K562 (cell line): ENCODE measurements around the gene STRIP1. TPM values are rescaled to one million over a fixed set of nuclear protein-coding genes. Genes with fewer than 3 reads are reported as not detected.

Source experiments
- ATAC-seq: fragments of 200-7000 bp; cut with Tn5 transposase; 3 replicates; pipeline ENCODE4 v1.9.1; 2020; ENCODE audit warnings: moderate library complexity
- BruUV-seq: library from RNA; stranded (reverse); fragments of 400-500 nt; replicated peaks from 2 replicates; lab custom pipeline; 2021; lab: Mats Ljungman, UMichigan
- CTCF ChIA-PET: fragments of 300-600 bp; formaldehyde crosslinking; extraction: SDS; loops from one replicate; lab custom pipeline; 2021; ENCODE audit warnings: low intra/inter-chr PET ratio; lab: Yijun Ruan, JAX
- POLR2A ChIA-PET: fragments of 300-600, 350-650 bp; sonication (Branson Sonifier 250); formaldehyde crosslinking; extraction: SDS; loops from one replicate; lab custom pipeline; 2021; ENCODE audit warnings: antibody characterized with exemption, inconsistent platforms; lab: Yijun Ruan, JAX
- DNase-seq, 4 experiments: peaks; one replicate each; pipeline versions ENCODE4 v3.0.0 to v3.0.0-alpha.2; 2011 to 2018; ENCODE audit warnings: low spot score in 3 of 4, mixed read lengths in 3 of 4; ENCODE audit errors: extremely low read depth in 1 of 4
- FAIRE-seq: peaks from 2 replicates; lab custom pipeline; 2011; peaks lifted over from hg19 to GRCh38; lab: Jason Lieb, UNC
- H2AFZ ChIP-seq: 2 replicates; pipeline ENCODE4 v1.6.0; 2011; ENCODE audit warnings: low read depth, low read length, control low read depth, inconsistent platforms
- H3K27ac ChIP-seq: fragments of 200-600 bp; 3 replicates; pipeline ENCODE4 v1.8.0; 2011; ENCODE audit warnings: low read depth, mild to moderate bottlenecking, control low read depth, inconsistent platforms, low read length, moderate library complexity, mixed read lengths; ENCODE audit errors: extremely low read depth
- H3K27me3 ChIP-seq, 2 experiments: fragments of 300-600 bp in 1 of 2; 2 replicates in 1 of 2; 3 replicates in 1 of 2; pipeline versions ENCODE4 v1.6.0 to v1.8.0; 2011; ENCODE audit warnings: inconsistent platforms in 2 of 2, low read length in 2 of 2, mild to moderate bottlenecking in 1 of 2, mixed read lengths in 1 of 2, moderate library complexity in 1 of 2; ENCODE audit not compliant: control insufficient read depth in 2 of 2, insufficient read depth in 2 of 2
- H3K36me3 ChIP-seq: fragments of 300-600 bp; 3 replicates; pipeline ENCODE4 v1.8.0; 2011; ENCODE audit warnings: mild to moderate bottlenecking, low read length, inconsistent platforms; ENCODE audit not compliant: control insufficient read depth, insufficient read depth
- H3K4me1 ChIP-seq, 2 experiments: fragments of 200-600 bp in 1 of 2; replicated peaks in 1 of 2; 2 replicates in 1 of 2; 3 replicates in 1 of 2; pipeline versions ENCODE4 v1.5.1 to v1.8.0; 2011; ENCODE audit warnings: inconsistent platforms in 2 of 2, low read length in 2 of 2, mild to moderate bottlenecking in 1 of 2, mixed read lengths in 1 of 2, moderate library complexity in 1 of 2; ENCODE audit not compliant: control insufficient read depth in 2 of 2, insufficient read depth in 2 of 2
- H3K4me2 ChIP-seq: 2 replicates; pipeline ENCODE4 v1.6.1; 2011; ENCODE audit warnings: low read length, control low read depth, inconsistent platforms, mixed read lengths; ENCODE audit not compliant: insufficient read depth
- H3K4me3 ChIP-seq: fragments of 200-600 bp; sonication (generic), shearing (Covaris generic); 2 replicates; pipeline ENCODE4 v1.5.1; 2016; ENCODE audit warnings: control low read depth, inconsistent platforms
- H3K79me2 ChIP-seq: fragments of 200-600 bp; 3 replicates; pipeline ENCODE4 v1.8.0; 2011; ENCODE audit warnings: low read length, inconsistent platforms; ENCODE audit not compliant: control insufficient read depth, insufficient read depth
- H3K9ac ChIP-seq, 2 experiments: 2 replicates each; pipeline versions ENCODE4 v1.6.0 to v1.6.1; 2011; ENCODE audit warnings: low read depth in 2 of 2, low read length in 2 of 2, control low read depth in 1 of 2, inconsistent platforms in 1 of 2, mild to moderate bottlenecking in 1 of 2, mixed read lengths in 1 of 2; ENCODE audit not compliant: insufficient read depth in 1 of 2
- H3K9me1 ChIP-seq: one replicate; pipeline ENCODE4 v1.6.0; 2011; ENCODE audit warnings: inconsistent platforms, mild to moderate bottlenecking, low read length, moderate library complexity; ENCODE audit not compliant: control insufficient read depth, insufficient read depth
- H3K9me3 ChIP-seq: replicated peaks from 2 replicates; pipeline ENCODE4 v1.5.1; 2011; ENCODE audit warnings: low read depth, low read length, inconsistent platforms; ENCODE audit not compliant: control insufficient read depth, insufficient read depth
- H4K20me1 ChIP-seq: replicated peaks from 2 replicates; pipeline ENCODE4 v1.6.1; 2011; ENCODE audit warnings: low read length, inconsistent platforms, mixed read lengths; ENCODE audit not compliant: control insufficient read depth, insufficient read depth
- CBFA2T3 ChIP-seq: fragments of 450-650 bp; IDR thresholded peaks from 2 replicates; pipeline ENCODE4 v1.6.1; 2017
- DMBX1 ChIP-seq: fragments of 250-450 bp; sonication (Bioruptor Pico); IDR thresholded peaks from 2 replicates; pipeline ENCODE4 v1.8.0; 2022; ENCODE audit warnings: inconsistent platforms, mild to moderate bottlenecking, moderate library complexity, borderline replicate concordance
- E2F6 ChIP-seq, 2 experiments: IDR thresholded peaks; 2 replicates each; pipeline ENCODE4 v1.6.1; 2011; ENCODE audit warnings: borderline replicate concordance in 1 of 2, control low read depth in 1 of 2, low read depth in 1 of 2, low read length in 1 of 2, mild to moderate bottlenecking in 1 of 2, mixed read lengths in 1 of 2, moderate library complexity in 1 of 2; ENCODE audit not compliant: insufficient read depth in 1 of 2, insufficient read length in 1 of 2, poor library complexity in 1 of 2, severe bottlenecking in 1 of 2; ENCODE audit errors: extremely low read depth in 1 of 2
- GABPB2 ChIP-seq: fragments of 250-450 bp; sonication (Bioruptor Pico); conservative IDR thresholded peaks from 2 replicates; pipeline ENCODE4 v1.5.1; 2021; ENCODE audit warnings: mild to moderate bottlenecking
- KAT7 ChIP-seq: sonication (generic); formaldehyde crosslinking; IDR thresholded peaks from 2 replicates; pipeline ENCODE4 v1.8.0; 2022; ENCODE audit warnings: missing genetic modification reagents, mild to moderate bottlenecking, borderline replicate concordance
- KLF13 ChIP-seq: fragments of 450-650 bp; IDR thresholded peaks from 2 replicates; pipeline ENCODE4 v1.6.1; 2016; ENCODE audit warnings: missing genetic modification characterization, low read depth, mild to moderate bottlenecking, missing compliant biosample characterization, moderate library complexity, borderline replicate concordance
- MCM2 ChIP-seq: fragments of 450-650 bp; IDR thresholded peaks from 2 replicates; pipeline ENCODE4 v1.6.1; 2017; ENCODE audit warnings: low read depth, mild to moderate bottlenecking
- NCOA2 ChIP-seq, 2 experiments: fragments of 450-650 bp; IDR thresholded peaks; 2 replicates each; pipeline ENCODE4 v1.6.1; 2018; ENCODE audit warnings: mild to moderate bottlenecking in 2 of 2, moderate library complexity in 1 of 2; ENCODE audit not compliant: partially characterized antibody in 2 of 2
- PHTF2 ChIP-seq: fragments of 250-450 bp; sonication (Bioruptor Pico); IDR thresholded peaks from 2 replicates; pipeline ENCODE4 v1.5.0; 2021; ENCODE audit warnings: mild to moderate bottlenecking
- SMARCA4 ChIP-seq: fragments of 450-650 bp; IDR thresholded peaks from 2 replicates; pipeline ENCODE4 v1.6.1; 2016
- TAF9B ChIP-seq: fragments of 450-650 bp; IDR thresholded peaks from 2 replicates; pipeline ENCODE4 v1.6.1; 2018; ENCODE audit warnings: mild to moderate bottlenecking; ENCODE audit not compliant: partially characterized antibody
- TEAD2 ChIP-seq: fragments of 450-650 bp; IDR thresholded peaks from 2 replicates; pipeline ENCODE4 v1.6.1; 2016; ENCODE audit warnings: missing genetic modification characterization, control low read depth, missing compliant biosample characterization
- ZNF174 ChIP-seq: fragments of 250-450 bp; sonication (Bioruptor Pico); IDR thresholded peaks from 2 replicates; pipeline ENCODE4 v1.4.0; 2020; ENCODE audit warnings: mild to moderate bottlenecking
- ZNF197 ChIP-seq: fragments of 200-800 bp; sonication (Bioruptor generic); IDR thresholded peaks from 2 replicates; pipeline ENCODE4 v1.6.1; 2016; ENCODE audit warnings: low read depth, missing genetic modification characterization, missing compliant biosample characterization
- ZNF23 ChIP-seq: fragments of 250-450 bp; sonication (Bioruptor Pico); IDR thresholded peaks from 2 replicates; pipeline ENCODE4 v1.4.0; 2020; ENCODE audit warnings: mild to moderate bottlenecking
- ZNF24 ChIP-seq: fragments of 450-650 bp; IDR thresholded peaks from 2 replicates; pipeline ENCODE4 v1.6.1; 2016
- ZNF561 ChIP-seq: fragments of 450-650 bp; formaldehyde crosslinking; conservative IDR thresholded peaks from 2 replicates; pipeline ENCODE4 v1.4.0; 2020; ENCODE audit warnings: mild to moderate bottlenecking, moderate library complexity
- WGBS: fragments of 100-300 bp; shearing (Covaris generic); methylation state at CpG from one replicate; pipeline ENCODE4 v1.1.6; 2016; ENCODE audit warnings: low coverage, mixed read lengths; ENCODE audit not compliant: insufficient coverage; ENCODE audit errors: missing lambda C conversion rate; 5-methylcytosine and 5-hydroxymethylcytosine counted together
- in situ Hi-C: fragments of 300-500 bp; cut with MboI; formaldehyde crosslinking; loops from 4 replicates; pipeline ENCODE4 v1.15.0; 2018; ENCODE audit warnings: inconsistent platforms, mixed read lengths
- intact Hi-C: fragments of 100-400 bp; cut with micrococcal nuclease; formaldehyde crosslinking; loops from 2 replicates; pipeline ENCODE4 v1.14.2; 2022
- polyA plus RNA-seq, 8 experiments: library from polyadenylated mRNA; depleted of rRNA in 4 of 8; stranded (reverse) in 5 of 8; unstranded in 3 of 8; fragments of >200 nt; fragmentation: Nextera tagmentation in 2 of 8; fragmentation: Illumina TruSeq in 1 of 8; extraction: Ambion mirVana in 2 of 8; extraction: Trizol in 1 of 8; gene quantifications; 2 replicates each; pipeline versions ENCODE4 v1.2.1 to v1.2.3, GENCODE V29; 2011 to 2014; ENCODE audit warnings: inconsistent platforms in 1 of 8, missing spikeins in 1 of 8
- total RNA-seq, 7 experiments: library from RNA; depleted of rRNA in 6 of 7; stranded (reverse); fragments of >200 nt in 6 of 7; fragmentation: Illumina TruSeq in 2 of 7; extraction: Trizol in 2 of 7; gene quantifications; 2 replicates each; pipeline versions ENCODE4 v1.2.1 to v1.2.3, GENCODE V29; 2011 to 2021; ENCODE audit warnings: low replicate concordance in 1 of 7
- TF ChIP-seq, protein P1 (sequence below): sonication (generic); formaldehyde crosslinking; IDR thresholded peaks from 2 replicates; pipeline ENCODE4 v1.8.1; 2022; ENCODE audit warnings: missing genetic modification reagents

The STRIP1 gene
- total and polyA plus RNA-seq, 9 of the 15 experiments (the other 6 are each of a cell fraction or from before 2014, with no cell fraction given): 9.9 to 42.3 (median 32.0) TPM

- BruUV-seq: no TSS peak
- H2AFZ ChIP-seq: no peak overlapping the region
- peaks cover 10% of the 10 kb centered on the region for H4K20me1 ChIP-seq
- no peak overlapping the region for H3K4me2 ChIP-seq
- H3K79me2 ChIP-seq: no peaks in the 10 kb centered on the region
- H3K36me3 ChIP-seq: peaks cover 1% of the 10 kb centered on the region; the same call in 2 of the 3 replicates
- FAIRE-seq (no peak), DNase-seq (no peak), ATAC-seq (no peak)
- H3K27me3 ChIP-seq: peaks cover 0 to 11% of the 10 kb centered on the region in 2 experiments; a peak in 2 of 5 replicates
- no peak overlapping the region for H3K27ac ChIP-seq
- H3K9ac ChIP-seq: no peak overlapping the region
- peaks cover 16 to 19% of the 10 kb centered on the region in 2 experiments for H3K4me1 ChIP-seq
- CTCF ChIA-PET: no interaction called here
- intact Hi-C loops (no loop called here), in situ Hi-C loops (no loop called here)
- no peak overlapping the region for H3K4me3 ChIP-seq
- no peaks in the 10 kb centered on the region for H3K9me3 ChIP-seq
- POLR2A ChIA-PET: interaction anchor here (1.4 kb wide), 1 partner anchor 11 kb away, joined by 3 read pairs; no protein-coding TSS in a partner anchor
- TF ChIP-seq ZNF23 (CRISPR knock-in tag) (no peak), ZNF174 (no peak), KAT7 (CRISPR knock-in tag) (no peak), TAF9B (no peak), E2F6 (IDR thresholded peaks at IDR 0.05; ENCODE audit: borderline replicate concordance in 1 of 2, extremely low read depth in 1 of 2, insufficient read depth in 1 of 2, insufficient read length in 1 of 2, low read depth in 1 of 2, low read length in 1 of 2, poor library complexity in 1 of 2, severe bottlenecking in 1 of 2) (no peak), SMARCA4 (no peak), PHTF2 (CRISPR knock-in tag) (no peak), DMBX1 (no peak), CBFA2T3 (no peak), KLF13 (tag) (no peak), GABPB2 (no peak), TEAD2 (no peak), MCM2 (no peak), ZNF561 (CRISPR knock-in tag) (no peak), NCOA2 (IDR thresholded peaks at IDR 0.05; ENCODE audit: partially characterized antibody in 2 of 2) (no peak), ZNF24 (no peak), ZNF197 (CRISPR knock-in tag) (no peak)
- TF ChIP-seq, protein P1, sequence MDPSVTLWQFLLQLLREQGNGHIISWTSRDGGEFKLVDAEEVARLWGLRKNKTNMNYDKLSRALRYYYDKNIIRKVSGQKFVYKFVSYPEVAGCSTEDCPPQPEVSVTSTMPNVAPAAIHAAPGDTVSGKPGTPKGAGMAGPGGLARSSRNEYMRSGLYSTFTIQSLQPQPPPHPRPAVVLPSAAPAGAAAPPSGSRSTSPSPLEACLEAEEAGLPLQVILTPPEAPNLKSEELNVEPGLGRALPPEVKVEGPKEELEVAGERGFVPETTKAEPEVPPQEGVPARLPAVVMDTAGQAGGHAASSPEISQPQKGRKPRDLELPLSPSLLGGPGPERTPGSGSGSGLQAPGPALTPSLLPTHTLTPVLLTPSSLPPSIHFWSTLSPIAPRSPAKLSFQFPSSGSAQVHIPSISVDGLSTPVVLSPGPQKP: no peak
- WGBS: 21% methylated on average over 4 of the region's 4 CpGs
- peaks cover 9% of the 10 kb centered on the region for H3K9me1 ChIP-seq
These were observed 29.4 kb downstream of the STRIP1 start for GRCh38 chr1:110063781-110064180.
